Activated gamma-delta T cell treated with anti-CD3 and anti-CD28 coated beads, Interleukin-2, amount 50 U/mL, for 16 hours (primary cell): ENCODE data around the gene STRBP.

Experiments used
- DNase-seq: peaks from one replicate; pipeline ENCODE4 v3.0.0-alpha.2; 2020; ENCODE audit warnings: low read depth

Gene STRBP

DNA sequence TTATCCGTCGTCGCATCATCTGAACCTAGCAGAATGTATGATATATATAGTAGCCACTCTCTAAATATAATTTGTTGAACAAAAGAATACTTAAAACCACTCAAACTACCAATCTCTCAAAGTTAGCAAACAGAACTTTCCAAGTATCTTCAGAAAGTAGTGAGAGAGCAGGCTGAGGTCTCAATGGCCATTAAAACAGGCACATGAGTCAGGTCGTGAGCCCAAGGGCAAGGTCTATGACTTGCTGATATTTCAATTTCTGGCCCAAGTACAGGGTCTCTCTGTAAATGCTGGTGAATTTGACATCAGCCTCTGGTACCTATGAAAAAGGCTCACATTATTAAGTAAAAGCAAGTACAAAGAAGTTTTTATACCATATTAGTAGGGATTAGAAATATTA, 139.8 kb downstream of the STRBP start:
- no peak for DNase-seq

DNA sequence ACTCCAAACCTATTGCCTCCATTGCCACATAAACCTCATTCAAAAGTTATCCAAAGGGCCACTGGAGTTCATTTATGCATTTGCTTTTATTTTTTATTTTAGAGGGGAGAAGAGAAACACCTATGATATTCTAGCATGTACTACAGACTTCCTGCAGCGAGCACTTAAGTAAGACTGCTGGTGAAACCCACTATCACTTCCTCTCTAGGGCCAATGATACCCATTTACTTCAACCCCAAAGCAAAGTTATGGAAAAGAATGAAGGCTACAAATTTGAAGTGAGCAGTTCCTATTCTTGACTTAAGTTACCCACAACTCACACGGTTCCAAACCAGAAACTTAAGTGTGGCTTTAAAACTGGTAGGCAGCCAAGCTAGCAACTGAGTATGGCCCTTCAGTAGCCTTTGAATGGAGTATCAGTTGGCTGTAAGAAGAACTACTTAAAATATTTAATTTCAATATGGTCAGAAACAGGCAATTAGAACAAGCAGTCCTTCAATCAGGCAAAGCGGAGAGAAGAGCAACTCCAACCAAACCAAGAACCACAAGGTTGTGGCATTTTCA, 140.8 kb downstream of the STRBP start:
- DNase-seq: no peak

DNA sequence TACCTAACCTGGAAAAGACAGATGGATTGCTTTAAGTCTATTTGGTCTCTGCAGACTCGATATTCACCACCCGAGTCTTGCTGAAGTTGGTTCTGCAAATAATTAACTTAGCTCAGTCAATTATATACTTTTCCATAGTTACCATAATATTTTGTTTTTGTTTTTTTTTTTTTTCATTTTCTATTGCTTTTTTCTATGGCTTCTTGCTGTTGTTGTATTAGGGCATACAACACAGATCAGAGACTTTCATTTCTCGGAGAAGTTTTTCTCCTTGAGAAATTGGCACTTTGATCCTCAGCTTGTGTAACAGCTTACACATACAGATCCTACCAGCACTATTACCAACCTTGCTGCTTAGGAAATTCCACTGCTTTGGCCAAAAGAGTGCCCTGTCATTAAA, 146.9 kb downstream of the STRBP start:
- no peak for DNase-seq

DNA sequence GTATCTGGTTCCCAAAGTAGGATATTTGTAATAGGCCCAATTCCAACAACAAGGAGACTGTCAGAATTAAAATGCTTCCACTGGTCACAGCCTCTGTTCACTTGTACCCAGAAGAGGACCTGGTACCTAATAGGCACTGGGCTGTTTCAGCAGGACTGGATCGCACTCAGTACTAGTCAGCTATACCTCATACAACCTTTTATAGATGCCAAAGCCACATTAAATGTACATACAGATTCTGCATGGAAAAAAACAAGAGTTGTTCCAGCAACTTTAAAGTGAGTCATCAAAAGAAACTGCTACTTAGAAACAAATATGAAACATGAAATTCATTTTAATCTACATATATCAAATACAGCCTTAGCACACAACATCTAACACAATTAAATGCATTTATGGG, 147.4 kb downstream of the STRBP start:
- DNase-seq: no peak

DNA sequence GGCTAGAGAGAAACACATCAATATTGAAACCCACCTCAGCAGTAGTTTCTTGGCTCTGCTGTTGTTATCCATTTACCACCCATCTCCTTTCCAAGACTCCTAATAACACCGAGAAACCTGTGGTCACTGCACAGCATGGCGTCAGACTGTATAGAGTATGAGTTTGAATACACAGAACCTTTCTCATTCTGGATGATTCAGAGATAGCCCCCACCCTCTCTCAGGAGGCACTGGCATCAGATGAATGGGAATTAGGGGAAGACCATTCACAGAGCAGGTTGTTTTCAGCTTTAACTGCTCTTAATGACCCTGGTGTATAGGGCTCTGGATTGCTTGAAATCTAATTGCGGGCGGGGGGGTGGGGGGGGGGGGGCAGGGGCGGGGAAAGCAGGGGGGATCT, 148.3 kb downstream of the STRBP start:
- no peak for DNase-seq

DNA sequence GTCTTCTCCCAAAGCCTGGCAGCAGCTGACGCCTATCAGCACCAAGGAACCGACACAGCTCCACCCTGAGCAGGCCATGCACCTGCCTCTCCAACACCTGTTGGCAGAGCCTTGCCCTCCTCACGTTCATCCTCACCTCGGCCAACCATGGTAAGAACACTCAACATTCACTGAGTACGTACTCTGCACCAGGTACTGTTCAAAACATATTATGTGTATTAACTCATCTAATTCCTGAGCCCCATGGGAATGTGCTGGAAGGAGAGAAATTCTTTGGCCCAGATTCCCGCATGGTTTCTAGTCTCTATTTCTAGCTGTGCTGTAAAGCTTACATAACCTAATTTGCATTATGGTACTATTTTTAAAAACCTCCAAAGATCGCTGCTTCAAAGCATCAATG, 148.8 kb downstream of the STRBP start:
- no peak for DNase-seq

DNA sequence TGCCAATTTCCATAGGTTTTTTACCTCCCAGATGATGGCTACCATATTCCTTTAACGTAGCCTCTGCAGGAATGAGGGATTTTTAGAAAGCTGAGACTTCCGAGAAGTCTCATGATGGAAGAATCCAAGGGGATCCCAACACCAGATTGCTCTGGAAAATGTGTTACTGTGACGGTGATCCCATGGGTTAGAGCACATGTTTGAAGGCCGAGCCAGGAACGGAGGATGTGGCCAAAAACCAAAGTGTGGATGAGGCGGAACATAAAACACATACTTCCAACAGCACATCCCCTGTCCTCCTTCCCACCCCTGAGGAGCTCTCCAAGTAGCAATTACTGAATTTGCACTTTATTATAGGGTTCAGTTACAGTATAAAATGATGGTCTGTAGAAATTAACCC, 152.3 kb downstream of the STRBP start:
- DNase-seq: no peak

DNA sequence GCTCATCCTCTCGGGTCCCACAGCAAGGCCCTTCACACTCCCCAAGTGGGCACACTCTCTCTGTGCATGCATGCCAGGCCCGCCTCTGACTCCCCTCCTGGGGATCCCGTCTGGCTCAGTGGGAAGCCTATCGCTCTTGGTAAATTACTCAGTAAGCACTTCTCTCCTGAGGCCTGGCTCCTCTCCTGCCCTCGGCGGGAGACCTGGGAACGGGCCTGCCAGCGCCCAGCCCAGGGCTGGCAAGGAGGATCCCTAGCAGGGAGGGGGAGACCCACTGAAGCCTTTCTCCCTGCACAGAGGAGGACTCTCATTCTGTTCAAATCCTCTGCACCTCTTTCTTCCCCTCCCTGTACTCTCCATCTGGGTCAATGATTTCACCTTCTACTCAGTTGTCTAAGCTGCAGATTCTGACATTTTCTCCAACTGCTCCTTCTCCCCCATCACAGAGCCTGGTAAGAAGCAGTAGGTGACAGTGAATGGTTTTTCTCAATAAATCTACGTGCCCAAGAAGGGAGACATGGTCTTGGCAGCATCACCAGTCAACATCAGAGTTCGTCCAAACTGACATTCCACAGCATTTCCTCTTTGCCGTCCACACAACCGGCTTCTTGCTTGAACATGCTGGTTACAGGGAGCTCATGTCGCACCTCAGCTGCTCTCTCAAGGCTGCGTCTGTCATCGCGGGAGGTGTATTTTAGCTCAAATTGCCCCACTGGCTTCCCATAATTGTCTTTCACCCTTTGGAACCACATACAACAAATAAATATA, 153.1 kb downstream of the STRBP start:
- no peak for DNase-seq

DNA sequence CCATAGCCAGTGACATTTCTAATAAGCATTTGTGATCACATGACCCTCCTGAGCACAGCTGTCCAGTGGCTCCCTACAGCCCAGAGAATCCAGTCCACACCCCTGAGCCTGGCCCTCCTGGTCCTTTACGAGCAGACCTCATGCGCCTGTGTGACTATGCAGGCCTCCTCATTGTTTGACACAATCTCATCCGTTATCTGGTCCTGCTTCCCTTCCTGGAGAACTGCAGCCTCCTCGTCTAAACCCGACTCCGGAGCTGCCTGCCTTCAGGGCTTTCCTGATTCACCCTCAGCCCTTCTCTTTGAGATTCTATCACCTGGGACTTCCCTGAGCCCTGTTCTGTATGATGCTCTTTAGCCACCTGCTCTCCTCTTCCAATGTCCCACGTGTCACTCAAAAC, 155.2 kb downstream of the STRBP start:
- DNase-seq: no peak

DNA sequence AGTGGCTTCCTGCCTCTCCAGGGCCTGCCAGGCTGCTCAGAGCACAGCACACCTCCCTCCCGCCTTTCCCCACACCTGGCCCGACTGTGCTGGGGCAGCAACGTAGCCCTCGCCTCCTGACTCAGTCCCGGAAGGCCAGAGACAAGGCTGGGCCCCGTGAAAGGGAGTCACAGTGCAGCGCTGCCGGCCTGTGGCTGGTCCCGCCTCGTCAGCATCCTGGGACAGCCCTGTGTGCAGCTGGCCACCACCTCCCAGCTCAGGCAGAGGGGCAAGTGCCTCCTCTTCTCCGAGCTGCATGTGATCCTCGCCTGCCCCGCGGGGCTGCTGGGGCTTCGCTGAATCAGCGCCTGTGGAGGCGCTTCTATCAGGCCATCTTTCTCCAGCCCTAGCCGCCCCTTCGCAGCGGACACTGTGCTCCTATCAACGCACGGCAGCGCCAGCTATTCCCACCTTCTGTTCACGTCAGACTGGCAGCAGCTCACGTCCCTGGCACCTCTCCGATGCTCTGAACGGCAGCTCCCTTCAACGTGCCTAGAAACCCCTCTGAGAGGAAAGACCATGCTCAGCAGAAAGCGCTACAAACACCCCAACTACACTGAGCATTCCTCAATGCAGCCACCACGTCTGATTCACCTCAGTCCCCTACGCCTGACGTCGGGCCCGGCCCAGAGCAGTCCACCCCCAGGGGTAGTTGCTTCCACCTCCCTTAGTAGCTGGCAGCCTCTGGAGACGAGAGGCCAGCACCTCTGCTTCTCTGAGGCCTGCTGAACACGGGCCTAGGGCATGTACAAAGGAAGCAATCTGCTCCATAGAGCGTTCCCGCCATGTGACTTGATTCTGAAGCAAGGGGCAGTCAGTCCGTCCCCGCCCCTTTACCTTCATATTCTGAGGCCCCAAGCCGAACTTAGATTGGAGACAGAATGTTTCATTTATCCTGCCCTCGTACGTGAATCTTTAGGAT, 156.1 kb downstream of the STRBP start:
- DNase-seq: no peak

DNA sequence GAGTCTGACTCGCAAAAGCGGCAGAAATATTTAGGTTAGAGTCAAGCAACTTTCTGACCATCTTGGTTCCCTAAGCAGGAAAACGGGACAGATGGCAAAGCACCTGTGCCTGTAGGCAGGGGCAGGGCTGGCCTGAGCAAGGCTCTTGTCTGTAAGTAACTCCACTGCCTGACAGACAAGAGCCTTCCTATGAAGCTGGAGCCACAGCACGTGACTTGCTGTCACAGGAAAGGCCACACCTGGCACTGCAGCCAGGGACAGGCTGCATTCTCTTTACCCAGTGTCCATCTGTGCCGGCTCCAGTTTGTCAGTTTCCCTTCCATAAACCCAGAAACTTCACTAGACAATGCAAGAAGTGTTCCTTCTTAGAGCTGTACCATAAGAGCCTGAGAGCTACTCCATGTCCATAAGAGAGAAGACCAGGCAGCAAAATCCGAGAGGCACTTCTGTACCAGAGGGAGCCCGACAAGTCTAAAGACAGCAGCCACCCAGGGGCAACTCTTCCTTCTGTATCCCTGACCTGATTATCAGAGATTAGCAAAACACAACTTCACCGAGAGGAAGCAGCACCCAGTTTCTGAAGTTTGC, 156.9 kb downstream of the STRBP start:
- no peak for DNase-seq

DNA sequence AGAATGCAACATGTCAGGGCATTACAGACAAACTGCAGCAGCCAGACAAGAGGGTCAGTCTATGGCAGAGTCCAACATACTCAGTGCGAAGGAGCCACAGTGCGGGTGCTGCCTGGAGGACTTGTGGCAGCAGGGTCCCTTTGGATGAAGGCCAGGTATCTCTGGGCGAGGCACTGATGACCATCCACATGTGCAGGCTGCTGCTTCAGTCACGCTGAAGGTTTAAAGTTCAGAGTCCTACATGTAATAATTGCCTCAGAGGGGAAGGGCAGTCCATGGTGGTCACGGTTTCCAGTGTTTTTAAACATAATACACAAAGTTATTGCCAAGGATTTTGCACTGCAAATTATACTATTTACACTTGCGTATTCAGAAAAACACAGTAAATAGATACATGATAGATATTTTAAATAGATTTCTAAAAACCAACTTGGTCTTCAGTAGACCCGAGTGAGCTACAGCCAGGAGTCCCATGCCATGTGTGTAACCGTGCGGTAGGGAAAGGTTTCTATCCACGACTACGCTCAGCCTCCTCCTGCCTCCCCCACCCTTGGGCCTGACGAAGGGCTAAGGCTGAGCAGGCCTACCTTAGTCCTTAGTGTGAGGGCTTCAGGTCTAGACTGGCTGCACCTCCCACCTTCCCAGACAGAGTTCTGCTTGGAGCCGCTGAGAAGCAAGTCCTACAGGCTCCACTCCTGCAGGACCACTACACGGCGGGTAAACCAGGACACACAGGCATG, 158.7 kb downstream of the STRBP start:
- no peak for DNase-seq

DNA sequence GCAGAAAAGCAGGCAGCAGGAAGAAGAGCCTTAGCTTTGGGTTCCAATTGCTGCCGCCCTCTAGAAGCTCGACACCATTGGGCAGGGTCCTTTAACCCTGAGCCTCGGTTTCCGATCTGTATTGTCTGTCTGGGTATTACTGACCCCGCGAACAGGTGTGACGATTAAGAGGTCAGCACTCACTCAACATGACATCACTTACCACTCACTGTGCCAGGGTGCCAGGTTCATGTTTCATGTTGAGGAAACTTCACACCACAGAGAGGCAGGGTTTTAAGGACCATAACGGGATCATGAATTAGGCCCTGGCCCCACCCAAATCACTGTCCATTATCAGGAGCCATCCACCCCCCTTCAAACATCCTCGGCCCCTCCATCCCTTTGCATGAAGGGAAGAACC, 159.4 kb downstream of the STRBP start:
- DNase-seq: no peak

DNA sequence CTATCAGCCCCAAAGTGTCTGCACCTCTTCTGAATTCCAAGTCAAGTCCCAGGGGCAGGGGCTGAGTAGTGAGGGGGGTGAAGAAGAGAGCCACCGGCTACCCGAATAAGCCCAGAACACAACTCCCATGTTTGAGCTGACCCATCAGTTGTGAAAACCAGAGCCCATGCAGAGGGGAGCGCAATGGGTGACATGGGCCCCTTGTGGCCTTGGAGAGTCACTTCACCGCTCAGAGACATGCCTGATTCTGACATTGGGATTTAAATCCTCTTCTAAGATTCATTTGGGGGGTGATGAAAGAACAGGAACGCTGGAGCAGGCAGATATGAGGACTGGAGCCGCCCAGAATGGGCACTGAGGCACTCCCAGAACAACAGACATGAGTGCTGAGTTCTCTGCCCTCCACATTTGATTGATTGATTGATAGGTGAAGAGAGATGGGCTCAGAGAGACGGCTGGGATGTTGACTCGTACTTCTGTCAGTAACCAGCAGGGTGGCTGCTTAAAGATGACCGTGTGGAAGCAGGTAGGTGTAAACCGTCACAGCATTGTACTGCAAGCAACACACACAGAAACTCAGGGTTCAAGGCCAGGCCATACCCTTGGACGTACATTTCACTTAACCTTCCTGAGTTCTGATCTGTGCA, 160.6 kb downstream of the STRBP start:
- no peak for DNase-seq

DNA sequence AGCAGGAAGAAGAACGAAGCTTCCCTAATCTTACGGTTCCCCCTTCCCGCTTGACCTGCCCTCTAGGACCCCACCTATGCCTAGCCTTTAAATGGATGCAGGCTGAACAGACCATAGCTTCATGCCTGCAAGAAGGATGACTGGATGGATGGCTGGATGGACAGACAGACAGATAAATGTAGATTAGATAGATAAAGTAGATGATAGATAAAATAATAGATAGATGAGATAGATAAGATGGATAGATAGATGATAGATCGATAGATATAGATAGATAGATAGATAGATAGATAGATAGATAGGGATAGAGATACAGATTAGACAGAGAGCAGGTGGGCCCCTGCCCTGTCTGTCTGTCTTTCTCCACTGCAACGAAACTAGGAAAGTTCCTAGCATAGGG, 162.9 kb downstream of the STRBP start:
- DNase-seq: no peak

DNA sequence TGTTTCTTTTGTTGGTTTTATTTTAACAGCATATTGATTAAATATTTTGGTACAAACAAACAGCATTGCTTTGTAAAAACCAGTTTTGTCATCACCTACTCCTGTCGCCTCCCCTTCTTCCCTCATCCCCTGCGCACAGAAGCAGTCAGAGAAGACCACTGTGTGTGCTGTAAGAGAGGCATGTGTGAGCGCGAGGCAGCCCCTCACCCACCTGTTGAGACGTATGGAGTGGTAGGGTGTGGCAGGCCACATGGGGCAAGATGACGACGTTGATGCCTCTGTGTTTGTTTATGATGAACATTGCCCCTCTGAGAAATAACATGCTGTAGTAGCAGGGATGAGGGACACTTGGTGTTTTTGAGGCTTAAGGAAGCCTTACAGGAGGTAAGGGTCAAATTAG, 163.6 kb downstream of the STRBP start:
- no peak for DNase-seq

DNA sequence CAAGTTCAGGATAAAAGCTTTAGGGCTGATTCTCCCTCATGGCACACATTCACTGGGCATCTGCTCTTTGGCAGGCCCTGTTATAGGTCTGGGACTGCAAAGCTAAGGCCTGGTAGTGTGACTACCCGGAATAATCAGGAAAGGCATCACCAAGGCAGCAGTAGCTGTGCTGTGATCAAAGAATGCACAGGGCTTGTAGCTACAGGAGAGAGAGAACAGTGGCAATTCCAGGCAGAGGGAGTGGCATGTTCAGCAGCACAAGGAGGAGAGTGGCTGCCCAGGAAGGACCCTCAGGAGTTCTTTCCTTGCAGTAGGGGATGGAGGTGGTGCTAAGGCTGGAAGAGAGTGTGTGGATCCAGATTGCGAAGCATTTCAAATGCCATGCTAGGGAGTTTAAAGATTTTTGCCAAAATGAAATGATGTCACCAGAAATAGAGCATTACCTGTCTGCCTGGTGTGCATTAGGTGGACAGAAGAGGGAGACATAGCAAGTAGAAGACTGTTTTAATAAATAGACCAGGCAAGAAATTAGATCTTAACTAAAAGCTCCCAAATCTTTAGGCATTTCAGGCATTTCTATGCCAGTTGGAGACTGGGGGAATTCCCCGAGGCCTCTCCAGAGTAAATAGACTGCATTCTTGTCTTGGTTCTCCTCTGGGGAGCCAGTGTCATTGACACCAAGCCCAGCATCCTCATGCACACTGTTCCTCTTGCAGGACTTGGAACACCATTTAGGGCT, 165.8 kb downstream of the STRBP start:
- DNase-seq: no peak

DNA sequence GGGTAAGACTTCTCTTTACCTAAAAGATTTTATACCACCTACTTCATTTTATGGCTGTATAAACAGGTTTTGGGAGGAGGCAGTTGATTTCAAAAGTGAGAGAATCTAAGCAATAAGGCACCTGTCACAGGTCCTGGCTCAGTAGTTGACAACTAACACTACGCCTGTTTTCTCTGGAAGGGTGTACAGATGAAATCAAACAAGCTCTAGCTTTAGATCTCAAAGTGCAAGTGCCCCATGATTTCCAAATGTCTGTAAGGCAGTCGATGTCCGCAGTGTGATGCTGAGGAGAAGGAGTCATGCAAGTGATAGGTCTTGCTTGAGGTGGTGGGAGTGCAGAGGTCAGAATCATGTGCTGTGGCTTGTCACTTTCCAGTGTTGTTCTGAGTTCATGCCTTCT, 168.8 kb downstream of the STRBP start:
- DNase-seq: no peak

DNA sequence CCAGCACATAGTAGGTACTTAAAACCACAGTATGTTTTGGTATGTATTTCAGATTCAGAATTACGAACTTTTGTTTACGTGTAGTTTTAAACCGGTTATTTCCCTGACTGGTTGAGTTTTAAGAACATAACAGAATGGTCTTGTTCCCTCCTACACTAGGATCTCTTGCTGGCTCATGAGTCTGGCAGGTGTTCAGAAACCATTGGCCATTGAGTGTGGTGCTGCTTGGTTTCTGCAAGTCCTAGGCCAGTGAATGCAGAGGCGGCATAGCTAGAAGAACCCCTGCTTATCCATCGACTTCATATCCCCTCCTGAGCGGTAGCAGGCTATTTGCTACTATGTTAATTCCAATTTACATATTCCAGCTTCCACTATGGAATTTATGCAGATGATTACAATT, 169.3 kb downstream of the STRBP start:
- no peak for DNase-seq

DNA sequence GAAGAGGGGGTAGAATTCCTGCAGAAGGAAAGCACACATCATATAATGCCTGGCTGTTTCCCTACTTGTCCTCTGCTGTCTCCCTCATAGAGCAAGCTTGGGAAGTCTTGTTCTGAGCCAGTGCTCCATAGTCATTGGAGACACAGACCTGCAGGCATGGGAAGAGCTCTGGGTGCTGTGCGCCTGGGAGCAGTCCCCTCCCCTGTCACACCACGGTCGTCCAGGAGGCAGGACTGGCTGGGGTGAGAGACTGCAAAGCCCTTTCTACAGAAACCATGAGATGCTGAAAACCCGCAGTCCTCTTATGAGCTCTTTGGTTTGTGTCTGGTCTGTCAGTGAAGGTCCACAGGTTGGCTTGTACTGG, 170.3 kb downstream of the STRBP start:
- DNase-seq: no peak
